Smooth muscle cell (in vitro differentiated cells): ENCODE data around the gene FAM83C. TPM values are rescaled to one million over a fixed set of nuclear protein-coding genes. Genes with fewer than 3 reads are reported as not detected.

ENCODE experiments used
- DNase-seq: peaks from one replicate; lab custom pipeline; 2025; ENCODE audit not compliant: unreplicated experiment; lab: John Stamatoyannopoulos, UW
- H2AFZ ChIP-seq: fragments of 200-600 bp; sonication (generic); 2 replicates; pipeline ENCODE4 v1.6.0; 2016; ENCODE audit warnings: antibody characterized with exemption, low read depth, mild to moderate bottlenecking
- H3F3A ChIP-seq: fragments of 200-600 bp; sonication (generic); 2 replicates; pipeline ENCODE4 v1.6.0; 2017; ENCODE audit warnings: antibody characterized with exemption, low read depth
- H3K27ac ChIP-seq: fragments of 200-600 bp; sonication (generic); 2 replicates; pipeline ENCODE4 v1.5.1; 2016; ENCODE audit warnings: low read depth, mild to moderate bottlenecking
- H3K27me3 ChIP-seq: fragments of 200-600 bp; sonication (generic); 2 replicates; pipeline ENCODE4 v1.6.1; 2016; ENCODE audit warnings: low read depth, mild to moderate bottlenecking
- H3K36me3 ChIP-seq: fragments of 200-600 bp; sonication (generic); 2 replicates; pipeline ENCODE4 v1.5.1; 2016; ENCODE audit warnings: low read depth
- H3K4me1 ChIP-seq: fragments of 200-600 bp; sonication (generic); 2 replicates; pipeline ENCODE4 v1.5.1; 2016; ENCODE audit warnings: low read depth
- H3K4me2 ChIP-seq: fragments of 200-600 bp; sonication (generic); 2 replicates; pipeline ENCODE4 v1.6.0; 2016; ENCODE audit warnings: mild to moderate bottlenecking
- H3K4me3 ChIP-seq: fragments of 200-600 bp; sonication (generic); 2 replicates; pipeline ENCODE4 v1.5.1; 2016; ENCODE audit warnings: mild to moderate bottlenecking
- H3K79me2 ChIP-seq: fragments of 200-600 bp; sonication (generic); 2 replicates; pipeline ENCODE4 v1.6.0; 2016; ENCODE audit warnings: low read depth, mild to moderate bottlenecking
- H3K9ac ChIP-seq: fragments of 200-600 bp; sonication (generic); 2 replicates; pipeline ENCODE4 v1.6.0; 2016; ENCODE audit warnings: low read depth
- H3K9me3 ChIP-seq: fragments of 200-600 bp; sonication (generic); replicated peaks from 2 replicates; pipeline ENCODE4 v1.5.1; 2016; ENCODE audit warnings: low read depth
- H4K20me1 ChIP-seq: fragments of 200-600 bp; sonication (generic); 2 replicates; pipeline ENCODE4 v1.6.0; 2016; ENCODE audit warnings: low read depth
- CTCF ChIP-seq: fragments of 200-600 bp; sonication (generic); IDR thresholded peaks from 2 replicates; pipeline ENCODE4 v1.5.1; 2017; ENCODE audit warnings: borderline replicate concordance, mild to moderate bottlenecking, antibody characterized with exemption; ENCODE audit not compliant: insufficient read depth, poor library complexity, severe bottlenecking
- WGBS: methylation state at CpG from one replicate; pipeline ENCODE4 v1.1.7; 2016; ENCODE audit warnings: low lambda C conversion rate; 5-methylcytosine and 5-hydroxymethylcytosine counted together
- polyA plus RNA-seq: library from polyadenylated mRNA; unstranded; fragments of >200 nt; fragmentation: Nextera tagmentation; extraction: Ambion mirVana; gene quantifications from 2 replicates; pipeline ENCODE4 v1.2.1, GENCODE V29; 2016
- total RNA-seq: library from RNA; depleted of rRNA; stranded (reverse); fragments of >200 nt; gene quantifications from 2 replicates; pipeline ENCODE4 v1.2.3, GENCODE V29; 2014

Gene FAM83C
- total and polyA plus RNA-seq, 2 experiments from 2014 or later = 0.49 TPM; not detected in 1

- WGBS = 83% methylated on average over 2 of the region's 2 CpGs
- H2AFZ ChIP-seq = no peak overlapping the region
- no peak for TF ChIP-seq CTCF
- no peak overlapping the region for H3K4me2 ChIP-seq
- no peaks in the 10 kb centered on the region for H3K9me3 ChIP-seq
- H3K4me1 ChIP-seq = no peaks in the 10 kb centered on the region
- no peaks in the 10 kb centered on the region for H3F3A ChIP-seq
- no peak overlapping the region for H3K4me3 ChIP-seq
- no peaks in the 10 kb centered on the region for H3K36me3 ChIP-seq
- DNase-seq = no peak
- no peak overlapping the region for H3K9ac ChIP-seq
- no peaks in the 10 kb centered on the region for H3K27me3 ChIP-seq
- no peaks in the 10 kb centered on the region for H3K79me2 ChIP-seq
- peaks cover 22% of the 10 kb centered on the region for H4K20me1 ChIP-seq
- H3K27ac ChIP-seq = no peak overlapping the region
These were observed 40.2 kb downstream of the FAM83C start for GRCh38 chr20:35252037-35252461.

- Histone ChIP-seq H3K79me2 (no peaks in the 10 kb centered on the region), H4K20me1 (peaks cover 27% of the 10 kb centered on the region), H3K27ac (no peak overlapping the region), H3K27me3 (no peaks in the 10 kb centered on the region), H3K36me3 (no peaks in the 10 kb centered on the region), H3K4me3 (no peak overlapping the region), H3K4me1 (no peaks in the 10 kb centered on the region), H2AFZ (no peak overlapping the region), H3K9me3 (no peaks in the 10 kb centered on the region), H3K9ac (no peak overlapping the region), H3K4me2 (no peak overlapping the region), H3F3A (no peaks in the 10 kb centered on the region)
- TF ChIP-seq CTCF = no peak
- WGBS = 97% methylated on average over 2 of the region's 2 CpGs
- no peak for DNase-seq
These were observed 40.6 kb downstream of the FAM83C start for GRCh38 chr20:35251613-35251940.

DNA sequence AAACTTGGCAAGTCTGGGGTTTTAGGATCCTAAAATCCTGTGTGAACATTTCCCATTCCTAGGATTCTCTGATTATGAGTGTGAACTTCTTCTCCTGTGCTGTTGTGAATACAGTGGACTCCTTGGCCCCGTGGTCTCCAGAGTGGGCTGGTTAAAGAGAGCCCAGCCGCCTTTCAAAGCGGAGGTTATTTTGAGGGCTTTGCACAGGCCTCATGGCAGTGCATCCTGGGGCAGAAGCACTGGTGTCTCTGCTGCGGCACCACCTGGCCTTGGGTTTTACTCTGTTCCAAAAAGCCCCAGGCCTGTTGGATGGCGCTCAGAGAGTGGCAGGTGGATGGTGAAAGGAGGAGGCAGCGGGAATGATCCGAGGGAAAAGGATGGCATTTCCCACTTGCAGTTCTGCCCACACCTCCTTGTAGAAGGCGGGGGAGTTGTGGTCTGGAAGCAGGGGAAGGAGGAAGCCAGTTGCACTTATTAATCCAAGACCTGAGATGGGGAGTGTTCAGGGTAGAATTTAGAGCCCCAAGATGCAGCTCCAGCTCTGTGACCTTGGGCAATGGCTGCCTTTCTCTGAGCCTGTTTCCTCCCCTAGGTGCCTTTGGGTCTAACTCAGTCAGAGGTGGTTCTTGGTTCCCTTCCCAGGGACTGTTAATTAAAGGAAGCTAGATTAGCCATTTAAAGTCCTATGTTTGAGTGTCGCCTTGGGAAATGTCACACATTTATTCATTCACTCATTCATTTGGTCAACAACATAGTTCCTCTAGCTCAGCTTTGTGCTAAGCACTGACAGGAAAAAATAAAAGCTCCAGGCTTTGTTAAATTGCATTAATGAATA is 43.4 kb downstream of the FAM83C start:
- WGBS = 91% methylated on average over 9 of the region's 9 CpGs
- no peak for TF ChIP-seq CTCF
- H3K9ac ChIP-seq = no peak overlapping the region

GRCh38 chr20:35246723-35247122 is 45.5 kb downstream of the FAM83C start:
- no peaks in the 10 kb centered on the region for H3K9me3 ChIP-seq
- no peak overlapping the region for H3K9ac ChIP-seq
- H4K20me1 ChIP-seq = peaks cover 30% of the 10 kb centered on the region
- no peaks in the 10 kb centered on the region for H3K36me3 ChIP-seq
- TF ChIP-seq CTCF = no peak
- DNase-seq = no peak
- no peak overlapping the region for H2AFZ ChIP-seq
- H3F3A ChIP-seq = no peaks in the 10 kb centered on the region
- H3K27ac ChIP-seq = no peak overlapping the region
- no peak overlapping the region for H3K4me3 ChIP-seq
- H3K27me3 ChIP-seq = no peaks in the 10 kb centered on the region
- H3K4me2 ChIP-seq = no peak overlapping the region
- no peaks in the 10 kb centered on the region for H3K79me2 ChIP-seq
- H3K4me1 ChIP-seq = no peaks in the 10 kb centered on the region
- 51% methylated on average over 12 of the region's 12 CpGs for WGBS

More for the DNA sequence above, 43.4 kb downstream of the FAM83C start:
- Histone ChIP-seq H3K4me1 (no peaks in the 10 kb centered on the region), H3K9me3 (no peaks in the 10 kb centered on the region), H3K36me3 (no peaks in the 10 kb centered on the region), H3K27me3 (no peaks in the 10 kb centered on the region), H3K4me3 (no peak overlapping the region), H3K79me2 (no peaks in the 10 kb centered on the region), H3K4me2 (no peak overlapping the region), H3F3A (no peaks in the 10 kb centered on the region), H4K20me1 (peaks cover 30% of the 10 kb centered on the region), H3K27ac (no peak overlapping the region), H2AFZ (no peak overlapping the region)
- no peak for DNase-seq
